Neural crest cell (in vitro differentiated cells): ENCODE data around the gene PPM1D. TPM values are rescaled to one million over a fixed set of nuclear protein-coding genes. Genes with fewer than 3 reads are reported as not detected.
"Not testable (repeated sequence)": the region's sequence is repeated elsewhere in the genome, so short reads cannot be mapped to it uniquely, and the experiment has no call there.

ENCODE experiments used
- DNase-seq: peaks from one replicate; pipeline ENCODE4 v3.0.0; 2021; ENCODE audit warnings: low read depth, mixed read lengths, low spot score
- H3K27ac Mint-ChIP-seq: one replicate; pipeline ENCODE4 v1.8.0; 2021; ENCODE audit warnings: mild to moderate bottlenecking, mixed read lengths; ENCODE audit not compliant: unreplicated experiment
- H3K27me3 Mint-ChIP-seq: 2 replicates; pipeline ENCODE4 v1.8.0; 2021; ENCODE audit warnings: low read depth, mild to moderate bottlenecking, mixed read lengths
- H3K36me3 Mint-ChIP-seq: 2 replicates; pipeline ENCODE4 v1.8.0; 2021; ENCODE audit warnings: low read depth, mild to moderate bottlenecking, mixed read lengths
- H3K4me1 Mint-ChIP-seq: 2 replicates; pipeline ENCODE4 v1.8.0; 2021; ENCODE audit warnings: mixed read lengths
- H3K4me3 Mint-ChIP-seq: one replicate; pipeline ENCODE4 v1.8.0; 2021; ENCODE audit warnings: mild to moderate bottlenecking, mixed read lengths
- H3K9me3 Mint-ChIP-seq: 2 replicates; pipeline ENCODE4 v1.8.0; 2021; ENCODE audit warnings: mixed read lengths
- CTCF ChIP-seq: fragments of 200-600 bp; sonication (generic); conservative IDR thresholded peaks from 2 replicates; pipeline ENCODE4 v1.5.0; 2021; ENCODE audit warnings: antibody characterized with exemption, mild to moderate bottlenecking
- long read RNA-seq: library from polyadenylated mRNA; unstranded; transcript quantifications from one replicate; pipeline ENCODE4 v2.0.0, GENCODE V29; 2020
- total RNA-seq: library from RNA; stranded (reverse); gene quantifications from 2 replicates; pipeline ENCODE4 v1.2.1, GENCODE V29; 2021

The PPM1D gene
- 21.9 and 23.8 TPM in 2 replicates for total RNA-seq
- long read RNA-seq, full-length matches to known transcripts = 13 of 17 reads
- long read RNA-seq, partial matches to known transcripts = 1 of 17 reads
- long read RNA-seq, other reads (novel, unspliced or antisense) = 3 of 17 reads

- peak; percentile 24 for TF ChIP-seq CTCF
- Mint-ChIP-seq H3K4me3 (peak within 1 kb of the TSS; percentile 99), H3K27me3 (no peaks in the 10 kb centered on the region), H3K4me1 (peaks cover 47% of the 10 kb centered on the region), H3K27ac (peak within 1 kb of the TSS; percentile 100), H3K9me3 (no peaks in the 10 kb centered on the region), H3K36me3 (no peaks in the 10 kb centered on the region)
- DNase-seq = peak; percentile 98
These were observed at the start of gene PPM1D for GRCh38 chr17:60599620-60600489. Gene PPM1D (plus strand): TSS chr17:60600193. CDS start chr17:60600415, 222 bp downstream.

- H3K36me3 Mint-ChIP-seq = peaks cover 13% of the 10 kb centered on the region
- not testable (repeated sequence) for H3K27ac Mint-ChIP-seq, H3K9me3 Mint-ChIP-seq, DNase-seq, H3K27me3 Mint-ChIP-seq, H3K4me3 Mint-ChIP-seq, H3K4me1 Mint-ChIP-seq
These were observed 47.7 kb upstream of the PPM1D start for GRCh38 chr17:60552255-60552654.

- H3K27me3 Mint-ChIP-seq = no peaks in the 10 kb centered on the region
- peak overlapping the region; percentile 62 for H3K27ac Mint-ChIP-seq
- no peak for TF ChIP-seq CTCF
These were observed 45.6 kb upstream of the PPM1D start for GRCh38 chr17:60554377-60554788.

GRCh38 chr17:60555786-60556185 is 44.2 kb upstream of the PPM1D start:
- TF ChIP-seq CTCF = no peak
- Mint-ChIP-seq H3K36me3 (peaks cover 23% of the 10 kb centered on the region), H3K4me3 (no peak overlapping the region), H3K9me3 (peaks cover 12% of the 10 kb centered on the region), H3K27me3 (no peaks in the 10 kb centered on the region), H3K4me1 (no peaks in the 10 kb centered on the region), H3K27ac (no peak overlapping the region)
- no peak for DNase-seq

More at GRCh38 chr17:60554377-60554788, 45.6 kb upstream of the PPM1D start:
- H3K4me1 Mint-ChIP-seq = no peaks in the 10 kb centered on the region
- no peak for DNase-seq
- peaks cover 23% of the 10 kb centered on the region for H3K36me3 Mint-ChIP-seq
- peaks cover 12% of the 10 kb centered on the region for H3K9me3 Mint-ChIP-seq
- H3K4me3 Mint-ChIP-seq = no peak overlapping the region

- peaks cover 23% of the 10 kb centered on the region for H3K36me3 Mint-ChIP-seq
- no peak overlapping the region for H3K27ac Mint-ChIP-seq
- H3K9me3 Mint-ChIP-seq = peaks cover 12% of the 10 kb centered on the region
- DNase-seq = no peak
- H3K27me3 Mint-ChIP-seq = no peaks in the 10 kb centered on the region
- no peak for TF ChIP-seq CTCF
- no peaks in the 10 kb centered on the region for H3K4me1 Mint-ChIP-seq
- H3K4me3 Mint-ChIP-seq = no peak overlapping the region
These were observed 42.2 kb upstream of the PPM1D start for GRCh38 chr17:60557805-60558204.

- Mint-ChIP-seq H3K36me3 (peaks cover 19% of the 10 kb centered on the region), H3K27me3 (no peaks in the 10 kb centered on the region), H3K9me3 (peaks cover 8% of the 10 kb centered on the region), H3K4me1 (no peaks in the 10 kb centered on the region), H3K4me3 (no peak overlapping the region), H3K27ac (no peak overlapping the region)
- no peak for DNase-seq
- no peak for TF ChIP-seq CTCF
These were observed 40.4 kb upstream of the PPM1D start for GRCh38 chr17:60559659-60559994.
